ENCODE data around the gene APBA3. TPM values are rescaled to one million over a fixed set of nuclear protein-coding genes. Genes with fewer than 3 reads are reported as not detected.
"Not testable (repeated sequence)": the region's sequence is repeated elsewhere in the genome, so short reads cannot be mapped to it uniquely, and the experiment has no call there.

Gene APBA3
- total RNA-seq, 2 donors from 2014 or later = 10.5 to 13.1 TPM

DNA sequence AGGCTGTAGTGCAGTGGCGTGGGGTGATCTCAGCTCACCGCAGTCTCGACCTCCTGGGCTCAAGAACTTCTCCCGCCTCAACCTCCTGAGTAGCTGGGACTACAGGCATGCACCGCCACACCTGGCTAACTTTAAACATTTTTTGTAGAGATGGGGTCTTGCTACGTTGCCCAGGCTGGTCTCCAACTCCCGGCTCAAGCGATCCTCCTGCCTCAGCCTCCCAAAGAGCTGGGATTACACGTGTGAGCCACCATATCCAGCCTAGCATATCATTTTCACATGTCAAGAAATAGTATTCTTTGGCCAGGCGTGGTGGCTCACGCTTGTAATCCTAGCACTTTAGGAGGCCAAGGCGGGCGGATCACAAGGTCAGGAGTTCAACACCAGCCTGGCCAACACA, 3.2 kb downstream of the APBA3 start:
- intact Hi-C loops (cut with DNase I); DNase-seq (ENCODE audit: low spot score): not testable (repeated sequence)

DNA sequence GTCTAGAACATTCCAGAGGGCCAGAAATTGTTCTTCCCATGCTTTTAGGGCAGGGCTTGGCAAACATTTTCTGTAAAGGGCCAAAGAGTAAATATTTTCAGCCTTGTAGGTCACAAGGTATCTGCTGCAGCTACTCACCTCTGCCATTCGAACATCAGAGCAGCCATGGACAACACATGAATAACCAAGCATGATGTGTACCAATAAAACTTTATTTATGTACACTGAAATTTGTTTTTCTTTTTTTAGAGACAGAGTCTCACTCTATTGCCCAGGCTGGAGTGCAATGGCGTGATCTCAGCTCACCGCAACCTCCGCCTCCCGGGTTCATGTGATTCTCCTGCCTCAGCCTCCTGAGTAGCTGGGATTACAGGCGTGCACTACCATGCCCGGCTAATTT, 3.8 kb downstream of the APBA3 start:
- intact Hi-C loops (cut with DNase I); DNase-seq (ENCODE audit: low spot score): not testable (repeated sequence)

DNA sequence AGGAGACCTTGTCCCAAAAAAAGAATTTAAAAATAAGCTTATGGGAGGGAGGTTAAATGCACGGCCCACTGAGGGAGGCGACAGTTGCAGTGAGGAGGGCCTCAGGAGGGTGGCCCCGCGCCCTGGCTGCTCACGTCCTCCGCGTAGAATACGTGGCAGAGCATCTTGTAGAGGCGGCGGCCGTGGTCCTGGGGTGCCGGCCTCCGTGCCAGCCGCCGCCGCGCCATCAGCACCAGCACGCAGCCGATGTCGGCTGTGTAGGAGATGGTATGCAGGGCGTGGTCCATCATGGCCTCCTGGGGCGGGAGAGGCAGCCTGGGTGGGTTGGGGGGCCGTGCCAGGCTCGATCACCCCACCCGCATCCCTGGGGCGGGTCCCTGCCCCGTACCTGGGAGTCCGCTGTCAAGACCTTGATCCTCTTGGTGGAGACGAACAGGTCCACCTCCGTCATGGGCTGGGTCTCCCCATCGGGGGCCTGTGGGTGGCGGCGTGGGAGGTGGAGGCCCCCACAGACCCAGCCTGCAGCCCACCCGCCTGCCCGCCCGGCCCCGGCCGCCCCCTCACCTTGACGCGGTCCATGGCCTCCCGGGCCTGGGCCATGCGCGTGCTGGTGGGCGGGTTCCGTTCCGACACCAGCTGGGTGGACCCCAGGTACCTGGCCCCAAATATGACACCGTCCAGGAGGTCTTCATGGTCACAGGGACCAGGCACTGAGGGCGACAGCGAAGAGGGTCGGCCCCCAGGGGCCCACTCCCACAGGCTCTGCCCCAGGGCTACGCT, 7.7 kb downstream of the APBA3 start:
- no peak for DNase-seq (ENCODE audit: low spot score)
- intact Hi-C loops (cut with DNase I) = no loop called here

DNA sequence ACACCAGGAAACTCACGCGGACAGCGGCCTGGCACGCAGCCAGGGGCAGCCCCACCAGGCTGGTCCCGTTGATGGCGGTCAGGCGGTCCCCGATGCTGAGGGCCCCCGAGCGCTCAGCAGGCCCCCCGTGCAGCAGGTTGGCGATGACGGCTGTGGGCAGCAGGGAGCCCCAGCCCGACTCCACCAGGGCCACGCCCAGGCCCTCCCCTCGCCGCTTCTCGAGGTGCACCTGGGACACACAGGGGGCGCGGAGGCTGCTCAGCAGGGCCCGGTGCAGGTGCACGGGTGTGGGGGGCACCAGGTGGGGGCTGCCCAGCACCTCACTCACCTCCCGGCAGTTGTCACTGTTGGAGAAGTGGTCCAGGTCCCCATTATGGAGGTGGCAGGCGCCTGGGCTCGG, 9.0 kb downstream of the APBA3 start:
- no peak for DNase-seq (ENCODE audit: low spot score)
- intact Hi-C loops (cut with DNase I) = no loop called here

DNA sequence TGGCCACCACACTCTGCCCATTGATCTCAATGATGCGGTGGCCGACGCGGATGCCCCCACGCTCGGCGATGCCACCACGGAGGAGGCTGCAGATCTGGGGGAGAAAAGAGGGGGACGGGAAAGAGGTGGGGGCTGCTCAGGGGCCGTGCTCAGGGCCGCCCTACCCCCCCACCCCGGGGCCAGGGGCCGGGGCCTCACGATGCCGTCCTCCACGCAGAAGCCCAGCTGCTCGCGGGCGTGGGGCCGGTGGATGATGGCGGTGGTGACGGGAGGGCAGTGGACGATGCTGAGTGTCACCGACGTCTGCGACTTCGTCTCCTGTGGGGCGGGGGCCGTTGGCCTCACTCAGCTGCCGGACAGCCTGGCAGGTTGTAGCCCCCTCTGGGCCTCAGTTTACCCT, 10.3 kb downstream of the APBA3 start:
- no peak for DNase-seq (ENCODE audit: low spot score)
- intact Hi-C loops (cut with DNase I) = no loop called here

DNA sequence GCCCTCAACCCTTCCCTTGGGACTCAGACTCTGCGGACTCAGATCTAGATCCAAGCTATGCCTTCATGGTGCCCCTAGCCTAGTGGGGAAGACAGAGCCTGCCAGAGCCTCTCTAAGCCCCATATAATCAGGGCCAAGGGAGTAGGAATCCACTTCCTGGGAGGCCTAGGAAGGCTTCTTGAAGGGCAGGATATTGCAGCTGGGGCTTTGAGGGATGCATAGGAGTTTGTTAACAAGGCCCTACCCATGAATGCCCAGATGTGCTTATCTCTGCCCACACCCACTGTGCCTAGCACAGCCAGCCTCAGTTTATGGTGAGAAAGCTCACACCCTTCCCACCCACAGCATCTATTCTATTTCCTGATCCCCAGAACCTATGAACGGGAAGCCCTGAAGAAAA, 11.3 kb downstream of the APBA3 start:
- DNase-seq (ENCODE audit: low spot score) = no peak
- intact Hi-C loops (cut with DNase I) = no loop called here

DNA sequence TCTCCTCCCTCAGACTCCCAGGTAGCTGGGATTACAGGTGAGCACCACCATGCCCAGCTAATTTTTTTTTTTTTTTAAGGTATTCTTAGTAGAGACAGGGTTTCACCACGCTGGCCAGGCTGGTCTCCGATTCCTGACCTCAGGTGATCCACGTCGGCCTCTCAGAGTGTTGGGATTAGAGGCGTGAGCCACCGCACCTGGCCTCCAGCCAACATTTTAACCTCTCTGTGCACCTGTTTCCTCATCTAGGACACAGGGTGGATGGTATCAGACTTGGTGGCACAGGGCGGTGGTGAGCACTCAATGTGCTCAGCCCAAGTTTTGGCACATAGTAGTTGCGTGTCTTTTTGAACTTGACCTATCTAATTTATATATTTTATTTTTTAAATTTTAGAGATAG, 12.5 kb downstream of the APBA3 start:
- no peak for DNase-seq (ENCODE audit: low spot score)
- intact Hi-C loops (cut with DNase I) = no loop called here

DNA sequence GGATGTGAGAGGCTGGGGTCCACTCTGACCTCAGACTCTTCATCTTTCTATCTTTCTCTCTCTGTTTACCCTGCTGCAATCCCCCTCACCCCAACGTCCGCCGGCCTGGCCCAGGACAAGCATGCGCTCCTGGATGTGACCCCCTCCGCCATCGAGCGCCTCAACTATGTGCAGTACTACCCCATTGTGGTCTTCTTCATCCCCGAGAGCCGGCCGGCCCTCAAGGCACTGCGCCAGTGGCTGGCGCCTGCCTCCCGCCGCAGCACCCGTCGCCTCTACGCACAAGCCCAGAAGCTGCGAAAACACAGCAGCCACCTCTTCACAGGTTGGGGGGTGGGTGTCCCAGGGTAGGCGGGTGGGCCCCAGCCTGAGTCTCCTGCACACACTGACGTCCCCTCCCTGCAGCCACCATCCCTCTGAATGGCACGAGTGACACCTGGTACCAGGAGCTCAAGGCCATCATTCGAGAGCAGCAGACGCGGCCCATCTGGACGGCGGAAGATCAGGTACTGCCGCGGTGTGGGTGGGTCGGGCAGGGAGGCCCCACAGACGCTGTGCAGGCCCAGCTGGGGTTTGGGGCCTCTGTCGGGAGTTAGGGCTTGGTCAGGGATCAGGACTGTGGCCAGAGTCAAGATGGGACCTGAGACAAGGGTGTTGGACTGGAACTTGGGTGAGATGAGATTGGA, 15.0 kb downstream of the APBA3 start:
- intact Hi-C loops (cut with DNase I) = no loop called here
- no peak for DNase-seq (ENCODE audit: low spot score)

DNA sequence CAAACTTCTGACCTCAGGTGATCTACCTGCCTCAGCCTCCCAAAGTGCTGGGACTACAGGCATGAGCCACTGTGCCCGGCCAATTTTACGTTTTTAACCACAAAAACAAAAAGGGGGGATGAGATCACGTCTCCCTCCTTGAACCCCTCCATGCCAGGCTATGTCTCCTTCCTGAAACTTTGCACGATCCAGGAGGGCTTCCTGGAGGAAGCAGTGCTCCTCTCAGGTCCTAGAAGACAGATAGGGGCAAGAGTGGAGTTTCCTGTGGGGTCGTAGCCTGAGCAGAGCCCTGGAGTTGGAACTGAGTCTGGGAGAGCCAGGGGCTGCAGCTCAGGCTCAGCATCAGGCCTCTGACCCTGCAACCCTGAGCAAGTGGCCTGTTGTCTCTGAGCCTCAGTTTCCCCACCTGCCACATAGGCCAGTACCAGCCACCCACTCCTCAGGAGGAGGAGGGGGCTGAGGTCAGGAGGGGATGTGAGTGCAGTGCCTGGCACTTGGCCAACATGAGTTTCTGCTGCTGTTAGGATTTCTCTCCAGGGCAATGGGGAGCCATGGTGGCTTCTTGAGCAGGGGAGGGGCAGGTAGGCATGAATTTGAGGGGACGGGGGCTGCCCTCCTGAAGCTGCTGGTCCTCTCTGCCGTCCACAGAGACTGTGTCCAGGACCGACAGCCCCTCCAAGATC, 16.0 kb downstream of the APBA3 start:
- intact Hi-C loops (cut with DNase I) = no loop called here
- DNase-seq (ENCODE audit: low spot score) = no peak

DNA sequence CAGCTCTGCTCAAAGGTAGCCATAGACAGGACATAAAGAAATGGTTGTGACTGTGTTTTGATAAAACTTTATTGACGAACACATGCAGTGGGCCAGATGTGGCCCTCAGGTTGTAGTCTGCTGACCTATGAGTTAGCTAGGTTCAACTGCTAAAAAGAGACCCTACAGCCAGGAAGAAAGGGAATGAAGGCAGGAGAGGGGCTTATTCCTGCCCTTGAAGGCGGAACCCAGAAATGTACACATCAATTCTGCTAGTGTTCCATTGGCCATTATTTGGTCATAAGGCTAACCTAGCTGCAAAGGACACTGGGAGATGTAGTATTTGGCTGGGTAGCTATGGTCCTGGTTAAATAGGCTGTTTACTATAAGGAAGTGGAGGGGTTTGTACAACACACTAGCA, 18.0 kb downstream of the APBA3 start:
- intact Hi-C loops (cut with DNase I) = no loop called here
- no peak for DNase-seq (ENCODE audit: low spot score)

DNA sequence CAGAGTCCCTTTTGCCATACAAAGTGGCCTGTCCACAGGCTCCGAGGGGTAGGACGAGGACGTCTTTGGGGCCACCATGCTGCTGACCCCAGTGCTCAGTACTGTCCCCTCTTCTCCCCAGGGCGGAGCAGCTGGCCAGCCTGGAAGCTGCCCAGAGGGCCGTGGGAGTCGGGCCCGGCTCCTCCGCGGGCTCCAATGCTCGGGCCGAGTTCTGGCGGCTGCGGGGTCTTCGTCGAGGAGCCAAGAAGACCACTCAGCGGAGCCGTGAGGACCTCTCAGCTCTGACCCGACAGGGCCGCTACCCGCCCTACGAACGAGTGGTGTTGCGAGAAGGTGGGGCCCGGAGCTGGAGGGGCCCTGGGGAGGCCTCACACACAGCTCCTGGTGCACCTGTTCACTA, 21.1 kb downstream of the APBA3 start:
- DNase-seq (ENCODE audit: low spot score) = no peak
- intact Hi-C loops (cut with DNase I) = no loop called here

DNA sequence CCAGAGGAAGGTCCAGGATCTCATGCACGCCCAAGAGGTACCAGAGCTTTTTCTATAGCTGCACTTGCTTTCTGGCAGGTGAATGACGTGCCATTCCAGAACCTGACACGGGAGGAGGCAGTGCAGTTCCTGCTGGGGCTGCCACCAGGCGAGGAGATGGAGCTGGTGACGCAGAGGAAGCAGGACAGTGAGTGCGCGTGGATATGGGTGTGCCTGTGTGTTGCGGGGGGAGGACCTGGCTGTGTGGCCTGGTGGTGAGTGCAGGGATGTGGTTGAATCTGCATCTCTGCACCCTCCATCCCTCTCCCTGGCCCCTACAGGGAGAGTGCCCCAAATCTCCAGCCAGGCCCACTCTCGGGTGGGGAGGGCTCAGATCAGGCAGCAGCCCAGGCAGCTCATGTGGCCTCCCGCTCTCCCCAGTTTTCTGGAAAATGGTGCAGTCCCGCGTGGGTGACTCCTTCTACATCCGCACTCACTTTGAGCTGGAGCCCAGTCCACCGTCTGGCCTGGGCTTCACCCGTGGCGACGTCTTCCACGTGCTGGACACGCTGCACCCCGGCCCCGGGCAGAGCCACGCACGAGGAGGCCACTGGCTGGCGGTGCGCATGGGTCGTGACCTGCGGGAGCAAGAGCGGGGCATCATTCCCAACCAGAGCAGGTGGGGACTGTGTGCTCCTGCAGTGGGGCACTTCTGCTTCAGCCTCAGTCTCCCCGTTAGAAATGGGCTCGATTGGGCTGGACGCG, 22.8 kb downstream of the APBA3 start:
- no peak for DNase-seq (ENCODE audit: low spot score)
- intact Hi-C loops (cut with DNase I) = no loop called here

DNA sequence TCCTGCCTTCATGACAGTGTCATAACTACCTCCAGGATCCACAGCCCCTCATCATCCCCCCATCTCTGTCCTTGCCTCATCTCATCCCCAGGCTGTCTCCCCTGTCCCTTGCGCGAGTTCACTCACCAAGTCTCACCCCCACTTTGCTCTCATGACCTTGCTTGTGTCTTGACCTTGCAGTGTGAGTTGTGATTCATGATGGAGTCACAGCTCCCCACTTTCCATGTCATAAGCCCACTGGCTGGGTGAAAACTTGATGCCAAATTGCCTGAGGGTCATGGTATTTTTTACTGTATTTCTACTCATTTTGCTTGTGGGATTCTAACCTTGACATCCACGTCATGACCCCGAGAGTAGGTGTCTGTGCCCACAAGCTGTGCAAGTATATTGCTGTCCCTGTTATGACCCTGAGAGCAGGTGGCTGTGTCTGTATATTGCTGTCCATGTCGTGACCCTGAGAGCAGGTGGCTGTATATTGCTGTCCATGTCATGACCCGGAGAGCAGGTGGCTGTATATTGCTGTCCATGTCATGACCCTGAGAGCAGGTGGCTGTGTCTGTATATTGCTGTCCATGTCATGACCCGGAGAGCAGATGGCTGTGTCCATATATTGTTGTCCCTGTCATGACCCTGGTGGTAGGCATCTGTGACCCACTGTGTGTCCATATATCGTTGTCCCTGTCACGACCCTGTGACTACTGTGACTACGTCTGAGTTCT, 23.8 kb downstream of the APBA3 start:
- intact Hi-C loops (cut with DNase I) = no loop called here
- no peak for DNase-seq (ENCODE audit: low spot score)

DNA sequence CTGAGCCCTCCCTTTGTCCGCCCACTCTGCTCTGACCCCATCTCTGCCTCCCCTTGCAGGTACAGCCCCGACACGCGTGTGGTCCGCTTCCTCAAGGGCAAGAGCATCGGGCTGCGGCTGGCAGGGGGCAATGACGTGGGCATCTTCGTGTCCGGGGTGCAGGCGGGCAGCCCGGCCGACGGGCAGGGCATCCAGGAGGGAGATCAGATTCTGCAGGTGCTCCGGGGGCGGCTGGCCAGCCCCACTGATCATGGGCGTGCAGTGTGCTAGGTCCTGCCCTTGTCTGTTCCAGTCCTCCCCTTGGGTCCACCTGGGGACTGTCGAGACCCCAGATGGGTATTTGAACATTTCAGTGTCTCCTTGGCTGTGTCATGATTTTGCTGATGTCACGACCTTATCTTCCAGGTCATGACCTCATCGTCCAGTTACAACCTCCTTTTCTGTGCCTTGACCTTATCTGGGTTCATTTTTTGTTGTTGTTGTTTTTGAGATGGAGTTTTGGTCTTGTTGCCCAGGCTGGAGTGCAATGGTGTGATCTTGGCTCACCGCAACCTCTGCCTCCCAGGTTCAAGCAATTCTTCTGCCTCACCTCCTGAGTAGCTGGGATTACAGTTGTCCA, 25.3 kb downstream of the APBA3 start:
- no peak for DNase-seq (ENCODE audit: low spot score)
- intact Hi-C loops (cut with DNase I) = no loop called here

DNA sequence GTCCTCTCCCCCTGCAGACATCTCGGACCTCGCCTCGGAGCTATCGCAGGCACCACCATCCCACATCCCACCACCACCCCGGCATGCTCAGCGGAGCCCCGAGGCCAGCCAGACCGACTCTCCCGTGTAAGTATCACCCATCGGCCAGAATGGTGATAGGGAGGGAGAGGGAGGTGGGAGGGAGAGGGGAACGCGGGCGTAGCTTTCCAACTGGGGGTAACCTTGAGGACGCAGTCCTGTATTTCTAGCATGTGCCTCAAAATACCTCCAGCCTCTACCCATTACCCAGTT, 27.2 kb downstream of the APBA3 start:
- intact Hi-C loops (cut with DNase I) = no loop called here
- DNase-seq (ENCODE audit: low spot score) = no peak

DNA sequence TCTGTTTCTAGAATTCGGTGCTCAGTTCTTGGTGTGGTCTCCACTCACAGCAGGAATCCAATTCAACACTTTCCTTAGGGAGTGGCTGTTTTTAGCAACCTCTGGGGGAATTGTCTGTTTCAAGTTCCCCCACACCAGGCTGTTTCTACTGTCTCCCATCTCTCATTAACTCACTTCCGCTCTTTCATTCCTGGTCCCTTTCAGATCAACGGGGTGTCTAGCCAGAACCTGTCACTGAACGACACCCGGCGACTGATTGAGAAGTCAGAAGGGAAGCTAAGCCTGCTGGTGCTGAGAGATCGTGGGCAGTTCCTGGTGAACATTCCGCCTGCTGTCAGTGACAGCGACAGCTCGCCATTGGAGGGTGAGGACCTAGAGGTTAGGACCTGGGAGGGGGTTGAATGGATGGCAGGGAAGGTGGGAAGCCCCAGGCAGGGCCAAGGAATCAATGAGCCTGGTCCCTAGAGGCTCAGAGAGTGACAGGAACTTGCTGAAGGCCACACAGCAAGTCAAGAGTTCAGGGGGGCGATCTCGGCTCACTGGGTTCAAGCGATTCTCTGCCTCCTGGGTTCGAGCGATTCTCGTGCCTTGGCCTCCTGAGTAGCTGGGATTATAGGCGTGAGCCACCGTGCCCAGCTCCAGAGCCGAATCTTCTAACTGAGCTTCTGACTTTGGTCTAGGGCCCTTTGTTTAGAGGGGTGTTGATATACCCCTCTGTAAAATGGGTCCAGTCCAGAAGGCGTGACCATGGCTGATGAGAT, 27.8 kb downstream of the APBA3 start:
- DNase-seq (ENCODE audit: low spot score) = no peak

DNA sequence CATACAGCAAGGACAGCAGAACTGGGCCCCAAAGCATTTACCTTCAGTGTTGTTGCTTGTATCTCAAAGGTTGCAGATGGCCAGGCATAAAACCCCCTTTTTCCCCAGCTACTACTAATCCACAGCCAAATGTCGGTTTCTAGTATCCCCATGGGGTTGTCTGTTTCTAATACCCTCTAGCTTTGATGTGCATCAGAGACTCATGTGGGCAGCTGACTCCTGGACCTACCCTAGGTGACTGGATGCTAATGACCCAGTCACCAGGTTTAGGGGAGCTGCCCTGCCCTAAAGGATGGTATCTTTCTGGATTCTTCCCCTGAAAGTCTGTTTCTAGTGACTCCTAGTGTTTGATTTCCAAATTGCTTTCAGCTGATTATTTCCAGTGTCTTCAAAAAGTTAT, 29.4 kb downstream of the APBA3 start:
- DNase-seq (ENCODE audit: low spot score) = no peak
- intact Hi-C loops (cut with DNase I) = no loop called here

More for the DNA sequence above, 27.8 kb downstream of the APBA3 start:
- intact Hi-C loops (cut with DNase I) = no loop called here

DNA sequence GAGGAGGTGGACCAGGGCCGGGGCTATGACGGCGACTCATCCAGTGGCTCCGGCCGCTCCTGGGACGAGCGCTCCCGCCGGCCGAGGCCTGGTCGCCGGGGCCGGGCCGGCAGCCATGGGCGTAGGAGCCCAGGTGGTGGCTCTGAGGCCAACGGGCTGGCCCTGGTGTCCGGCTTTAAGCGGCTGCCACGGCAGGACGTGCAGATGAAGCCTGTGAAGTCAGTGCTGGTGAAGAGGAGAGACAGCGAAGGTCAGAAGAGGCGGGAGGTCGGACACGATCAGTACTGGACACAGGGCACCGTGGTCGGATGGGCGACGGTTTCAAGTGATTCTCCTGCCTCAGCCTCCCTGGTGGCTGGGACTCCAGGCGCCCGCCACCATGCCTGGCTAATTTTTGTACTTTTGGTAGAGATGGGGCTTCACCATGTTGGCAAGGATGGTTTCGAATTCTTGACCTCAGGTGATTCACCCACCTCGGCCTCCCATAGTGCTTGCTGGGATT, 31.0 kb downstream of the APBA3 start:
- intact Hi-C loops (cut with DNase I) = no loop called here
- no peak for DNase-seq (ENCODE audit: low spot score)

Measured in posterior vena cava (tissue), 2 donors.